ENCODE results near the gene DNAJB6. TPM values are rescaled to one million over a fixed set of nuclear protein-coding genes. Genes with fewer than 3 reads are reported as not detected.

DNAJB6 gene
- total and polyA plus RNA-seq, 8 donors = 48.7 to 233 (median 65.4) TPM

GRCh38 chr7:157292770-157293412 lies 43.9 kb upstream of the DNAJB6 start:
- peak; percentile 45 to 81 for DNase-seq
- H3K4me3 ChIP-seq = no peak overlapping the region
- H3K9me3 ChIP-seq = no peaks in the 10 kb centered on the region
- no peak for TF ChIP-seq CTCF (IDR thresholded peaks at IDR 0.05)
- TF ChIP-seq POLR2AphosphoS5 (IDR thresholded peaks at IDR 0.05) = no peak
- no peak for TF ChIP-seq POLR2A (IDR thresholded peaks at IDR 0.05)
- no peak for TF ChIP-seq EP300 (IDR thresholded peaks at IDR 0.05)
- H3K36me3 ChIP-seq = no peaks in the 10 kb centered on the region
- no peak overlapping the region for H3K27ac ChIP-seq
- peaks cover 0 to 8% (median 3%) of the 10 kb centered on the region in 4 donors for H3K4me1 ChIP-seq
- intact Hi-C loops (cut with DNase I; ENCODE audit: low total_unique reads) = no loop called here
- WGBS, 5 donors = 27 to 78% (median 44%) methylated on average over 17 to 32 of the region's 32 CpGs
- peaks cover 0 to 25% (median 0%) of the 10 kb centered on the region in 3 donors for H3K27me3 ChIP-seq

- no peak overlapping the region for H3K4me3 ChIP-seq
- H3K36me3 ChIP-seq = no peaks in the 10 kb centered on the region
- no peaks in the 10 kb centered on the region for H3K9me3 ChIP-seq
- H3K27me3 ChIP-seq = peaks cover 0 to 26% (median 0%) of the 10 kb centered on the region in 3 donors
- intact Hi-C loops (cut with DNase I; ENCODE audit: low total_unique reads) = no loop called here
- DNase-seq = no peak
- peaks cover 0 to 8% (median 3%) of the 10 kb centered on the region in 4 donors for H3K4me1 ChIP-seq
- 51 to 81% (median 63%) methylated on average over 13 of the region's 13 CpGs for WGBS, 5 donors
- no peak overlapping the region for H3K27ac ChIP-seq
- TF ChIP-seq EP300 (IDR thresholded peaks at IDR 0.05) = no peak
- TF ChIP-seq CTCF (IDR thresholded peaks at IDR 0.05) = no peak
- TF ChIP-seq POLR2A (IDR thresholded peaks at IDR 0.05) = no peak
- TF ChIP-seq POLR2AphosphoS5 (IDR thresholded peaks at IDR 0.05) = no peak
Observed at GRCh38 chr7:157293413-157293788, 43.4 kb upstream of the DNAJB6 start.

GRCh38 chr7:157294773-157295172 lies 42.0 kb upstream of the DNAJB6 start:
- intact Hi-C loops (cut with DNase I; ENCODE audit: low total_unique reads) = no loop called here
- WGBS, 5 donors = 80 to 94% (median 89%) methylated on average over 12 of the region's 12 CpGs
- no peak for TF ChIP-seq POLR2A (IDR thresholded peaks at IDR 0.05)
- TF ChIP-seq CTCF (IDR thresholded peaks at IDR 0.05) = no peak
- no peak for TF ChIP-seq POLR2AphosphoS5 (IDR thresholded peaks at IDR 0.05)
- TF ChIP-seq EP300 (IDR thresholded peaks at IDR 0.05) = no peak
- Histone ChIP-seq H3K27me3 (peaks cover 0 to 26% (median 0%) of the 10 kb centered on the region in 3 donors), H3K36me3 (no peaks in the 10 kb centered on the region), H3K4me1 (peaks cover 0 to 8% (median 3%) of the 10 kb centered on the region in 4 donors), H3K9me3 (no peaks in the 10 kb centered on the region), H3K4me3 (no peak overlapping the region), H3K27ac (no peak overlapping the region)
- DNase-seq = no peak

- no peak overlapping the region for H3K27ac ChIP-seq
- H3K4me3 ChIP-seq = no peak overlapping the region
- DNase-seq = no peak
- no peak for TF ChIP-seq POLR2AphosphoS5 (IDR thresholded peaks at IDR 0.05)
- TF ChIP-seq EP300 (IDR thresholded peaks at IDR 0.05) = no peak
- TF ChIP-seq POLR2A (IDR thresholded peaks at IDR 0.05) = no peak
- no peak for TF ChIP-seq CTCF (IDR thresholded peaks at IDR 0.05)
- H3K36me3 ChIP-seq = no peaks in the 10 kb centered on the region
- no peaks in the 10 kb centered on the region for H3K9me3 ChIP-seq
- peaks cover 0 to 9% (median 4%) of the 10 kb centered on the region in 4 donors for H3K4me1 ChIP-seq
- intact Hi-C loops (cut with DNase I; ENCODE audit: low total_unique reads) = no loop called here
- peaks cover 0 to 23% (median 0%) of the 10 kb centered on the region in 3 donors for H3K27me3 ChIP-seq
- 91 to 93% (median 92%) methylated on average over 12 of the region's 12 CpGs for WGBS, 5 donors
Observed at GRCh38 chr7:157295338-157295737, 41.5 kb upstream of the DNAJB6 start.

Data from stomach (tissue), 9 donors.